ENCODE results near the gene RABL2B.
"Not testable (repeated sequence)": the region's sequence is repeated elsewhere in the genome, so short reads cannot be mapped to it uniquely, and the experiment has no call there.

The RABL2B gene

GRCh38 chr22:50783033-50783879 lies at the start of gene RABL2B:
Gene RABL2B, minus strand, starts transcription at chr22:50783636. Its CDS starts 1,342 bp downstream, at chr22:50782294.
- DNase-seq (ENCODE audit: low read depth in 2 of 2): peak; percentile 71 to 73

DNA sequence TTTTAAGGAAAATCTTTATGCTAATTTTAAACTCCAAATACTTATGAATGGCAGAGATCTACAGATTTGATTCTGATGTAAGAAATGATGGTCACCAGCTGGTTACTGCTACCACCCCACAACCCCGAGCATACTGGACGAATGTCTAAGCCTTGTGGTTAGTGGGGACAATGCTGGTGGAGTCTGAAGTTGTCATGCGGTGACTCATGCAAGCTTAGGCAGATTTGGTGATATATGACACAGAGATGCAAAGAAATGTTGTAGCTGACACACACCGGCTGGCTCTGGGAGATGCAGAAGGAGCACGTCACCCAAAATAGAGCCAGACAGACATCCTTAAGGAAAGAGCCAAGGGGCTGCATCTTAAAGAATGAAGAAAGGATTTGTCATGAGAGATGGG lies 3.5 kb upstream of the RABL2B start:
- DNase-seq (ENCODE audit: low read depth in 2 of 2): not testable (repeated sequence)

- not testable (repeated sequence) for DNase-seq (ENCODE audit: low read depth in 2 of 2)
Observed at GRCh38 chr22:50785289-50785688, 1.9 kb upstream of the RABL2B start.

DNA sequence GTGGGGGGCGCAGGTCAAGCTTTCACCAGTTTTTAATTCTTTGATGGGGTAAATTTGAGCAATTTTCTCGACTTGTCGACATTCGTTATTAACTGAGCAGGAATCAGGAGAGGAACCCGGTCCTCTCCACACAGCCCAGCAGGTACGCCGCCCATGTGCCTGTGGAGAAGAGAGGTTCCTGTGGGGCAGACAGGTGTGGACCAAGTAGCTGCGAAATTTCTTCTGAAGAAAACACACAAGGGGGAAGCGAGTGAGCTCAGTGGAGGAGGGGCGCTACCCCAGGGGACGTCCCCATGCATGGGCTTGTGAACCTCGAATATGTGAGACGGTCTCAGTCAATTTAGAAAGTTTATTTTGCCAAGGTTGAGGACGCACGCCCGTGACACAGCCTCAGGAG lies 442 bp upstream of the RABL2B start:
- DNase-seq (ENCODE audit: low read depth in 2 of 2): not testable (repeated sequence)

GRCh38 chr22:50782253-50782652 lies 1.2 kb downstream of the RABL2B start:
- not testable (repeated sequence) for DNase-seq (ENCODE audit: low read depth in 2 of 2)

- DNase-seq (ENCODE audit: low read depth in 2 of 2): not testable (repeated sequence)
Observed at GRCh38 chr22:50780244-50780643, 3.2 kb downstream of the RABL2B start.

GRCh38 chr22:50777631-50778030 lies 5.8 kb downstream of the RABL2B start:
- DNase-seq (ENCODE audit: low read depth in 2 of 2): not testable (repeated sequence)

- not testable (repeated sequence) for DNase-seq (ENCODE audit: low read depth in 2 of 2)
Observed at GRCh38 chr22:50775132-50775531, 8.3 kb downstream of the RABL2B start.

DNA sequence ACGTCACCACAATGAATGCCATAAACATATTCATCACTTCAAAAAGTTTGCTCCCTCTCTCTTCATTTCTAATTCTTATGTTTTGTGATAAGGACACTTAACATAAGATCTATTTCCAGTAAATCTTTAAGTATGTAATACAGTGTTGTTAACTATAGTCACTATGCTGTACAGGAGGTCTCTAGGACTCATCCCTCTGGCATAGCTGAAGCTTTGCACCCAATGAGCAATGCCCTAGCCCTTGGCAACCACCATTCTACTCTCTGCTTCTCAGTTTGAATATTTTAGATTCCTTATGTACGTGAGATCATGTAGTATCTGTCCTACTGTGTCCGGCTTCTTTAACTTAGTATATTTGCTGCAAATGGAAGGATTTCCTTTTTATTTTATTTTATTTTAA lies 19.1 kb downstream of the RABL2B start:
- DNase-seq (ENCODE audit: low read depth in 2 of 2): not testable (repeated sequence)

DNA sequence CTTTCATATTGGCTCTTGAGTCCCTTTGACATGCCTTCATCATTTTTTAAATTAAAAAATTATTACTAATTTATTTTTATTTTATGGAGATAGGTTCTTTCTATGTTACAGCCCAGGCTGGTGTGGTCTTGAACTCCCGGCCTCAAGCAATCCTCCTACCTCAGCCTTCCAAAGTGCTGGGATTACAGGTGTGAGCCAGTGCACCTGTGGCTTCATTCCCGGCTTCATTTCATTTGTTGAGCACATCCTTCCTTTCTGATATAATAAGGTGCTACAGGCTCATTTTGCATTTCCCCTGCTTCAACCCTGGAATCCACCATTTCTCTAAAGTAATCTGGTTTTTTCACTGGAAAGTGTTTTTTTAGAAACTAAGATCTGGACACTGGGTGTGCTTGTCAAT lies 21.6 kb downstream of the RABL2B start:
- DNase-seq (ENCODE audit: low read depth in 2 of 2): not testable (repeated sequence)

GRCh38 chr22:50759597-50760341 lies 23.7 kb downstream of the RABL2B start:
- not testable (repeated sequence) for DNase-seq (ENCODE audit: low read depth in 2 of 2)

- DNase-seq (ENCODE audit: low read depth in 2 of 2): peak; percentile 33 to 40
Observed at GRCh38 chr22:50756949-50757491, 26.4 kb downstream of the RABL2B start.

GRCh38 chr22:50756406-50756805 lies 27.0 kb downstream of the RABL2B start:
- DNase-seq (ENCODE audit: low read depth in 2 of 2): not testable (repeated sequence)

GRCh38 chr22:50755251-50755650 lies 28.2 kb downstream of the RABL2B start:
- not testable (repeated sequence) for DNase-seq (ENCODE audit: low read depth in 2 of 2)

DNA sequence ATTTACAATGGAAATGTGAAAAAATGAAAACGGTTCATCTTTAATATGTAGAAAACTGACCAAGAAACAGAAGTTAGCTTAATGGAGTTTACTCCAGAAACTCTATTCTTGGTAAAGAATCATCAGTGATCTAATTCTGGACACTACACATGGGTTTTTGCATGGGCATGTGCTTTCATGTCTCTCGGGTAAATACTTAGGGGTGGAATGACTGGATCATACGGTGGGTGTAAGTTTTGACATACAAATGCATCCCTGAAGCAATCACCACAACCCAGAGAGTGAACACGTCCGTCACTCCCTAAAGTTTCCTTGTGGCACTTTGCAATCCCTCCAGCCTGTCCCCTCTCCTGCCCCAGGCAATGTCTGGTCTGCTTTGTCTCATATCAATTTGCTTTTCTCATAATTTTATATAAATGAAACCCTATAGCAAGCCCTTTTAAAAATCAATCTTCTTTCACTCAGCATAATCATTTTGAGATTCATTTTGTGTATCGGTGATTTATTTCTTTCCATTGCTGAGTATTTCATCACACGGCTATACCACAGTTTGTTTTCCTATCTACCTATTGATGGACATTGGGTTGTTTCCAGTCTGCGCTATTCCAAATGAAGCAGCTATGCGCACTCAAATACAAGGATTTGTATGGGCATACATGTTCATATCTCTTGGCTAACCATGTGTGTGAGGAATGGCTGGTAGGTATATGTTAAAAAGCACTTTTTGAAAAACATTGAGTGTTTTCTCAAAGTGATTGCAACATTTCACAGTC lies 33.9 kb downstream of the RABL2B start:
- DNase-seq (ENCODE audit: low read depth in 2 of 2): not testable (repeated sequence)

DNA sequence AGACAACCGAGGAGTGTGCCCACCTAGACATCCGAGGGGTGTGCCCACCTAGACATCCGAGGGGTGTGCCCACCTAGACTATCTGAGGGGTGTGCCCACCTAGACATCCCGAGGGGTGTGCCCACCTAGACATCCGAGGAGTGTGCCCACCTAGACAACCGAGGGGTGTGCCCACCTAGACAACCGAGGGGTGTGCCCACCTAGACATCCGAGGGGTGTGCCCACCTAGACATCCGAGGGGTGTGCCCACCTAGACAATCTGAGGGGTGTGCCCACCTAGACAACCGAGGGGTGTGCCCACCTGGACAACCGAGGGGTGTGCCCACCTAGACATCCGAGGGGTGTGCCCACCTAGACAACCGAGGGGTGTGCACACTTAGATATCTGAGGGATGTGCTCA lies 34.8 kb downstream of the RABL2B start:
- not testable (repeated sequence) for DNase-seq (ENCODE audit: low read depth in 2 of 2)

GRCh38 chr22:50747521-50747920 lies 35.9 kb downstream of the RABL2B start:
- not testable (repeated sequence) for DNase-seq (ENCODE audit: low read depth in 2 of 2)

DNA sequence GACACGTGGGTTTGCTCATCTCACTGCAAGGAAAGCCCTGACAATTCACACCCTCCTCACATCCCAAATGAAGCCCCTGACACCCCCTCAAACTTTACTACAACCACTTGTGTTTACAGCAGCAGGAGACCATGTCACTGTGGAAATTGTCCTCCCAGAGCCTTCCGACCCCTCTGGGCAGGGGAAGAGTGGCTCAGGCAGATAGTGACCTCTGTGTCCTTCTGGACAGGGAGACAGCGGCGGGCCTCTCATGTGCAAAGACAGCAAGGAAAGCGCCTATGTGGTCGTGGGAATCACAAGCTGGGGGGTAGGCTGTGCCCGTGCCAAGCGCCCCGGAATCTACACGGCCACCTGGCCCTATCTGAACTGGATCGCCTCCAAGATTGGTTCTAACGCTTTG lies 39.0 kb downstream of the RABL2B start:
- not testable (repeated sequence) for DNase-seq (ENCODE audit: low read depth in 2 of 2)

GRCh38 chr22:50740714-50741113 lies 42.7 kb downstream of the RABL2B start:
- not testable (repeated sequence) for DNase-seq (ENCODE audit: low read depth in 2 of 2)

DNA sequence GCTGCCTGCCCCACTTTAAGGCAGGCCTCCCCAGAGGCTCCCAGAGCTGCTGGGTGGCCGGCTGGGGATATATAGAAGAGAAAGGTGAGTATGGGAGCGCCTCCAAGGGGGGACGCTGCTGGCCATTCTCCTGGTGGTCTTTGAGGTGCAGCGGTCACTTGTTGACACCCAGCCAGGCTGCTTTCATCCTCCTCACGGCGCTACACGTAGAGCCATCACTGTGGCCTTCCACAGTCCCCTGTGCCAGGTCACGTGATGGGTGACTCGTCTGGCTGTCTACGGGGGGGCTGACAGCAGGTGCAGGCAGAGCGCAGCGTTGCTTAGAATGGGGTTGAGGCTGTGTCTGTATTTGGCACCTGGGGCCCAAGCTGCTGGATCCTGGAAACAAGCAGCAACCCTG lies 43.5 kb downstream of the RABL2B start:
- DNase-seq (ENCODE audit: low read depth in 2 of 2): no peak

DNA sequence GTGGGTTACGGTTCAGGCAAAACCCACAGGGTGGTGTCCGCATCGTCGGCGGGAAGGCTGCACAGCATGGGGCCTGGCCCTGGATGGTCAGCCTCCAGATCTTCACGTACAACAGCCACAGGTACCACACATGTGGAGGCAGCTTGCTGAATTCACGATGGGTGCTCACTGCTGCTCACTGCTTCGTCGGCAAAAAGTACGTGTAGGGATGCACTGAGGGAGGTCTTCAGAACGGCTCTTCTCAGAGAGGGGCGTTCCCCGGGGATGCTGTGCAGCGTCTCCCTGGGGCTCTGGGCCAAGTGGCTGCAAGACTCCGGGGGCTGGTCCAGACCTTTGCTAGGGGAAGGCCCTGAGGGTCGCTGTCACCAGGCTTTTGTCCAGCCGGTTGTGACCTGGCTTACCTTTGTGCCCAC lies 44.2 kb downstream of the RABL2B start:
- no peak for DNase-seq (ENCODE audit: low read depth in 2 of 2)
